GM19372 (cell line): ENCODE data around the gene ZDHHC12.
A peak's percentile ranks its signal among the peaks of the same experiment; 100 is the strongest.

Experiments used
- ATAC-seq: cut with Tn5 transposase; IDR thresholded peaks from one replicate; pipeline ENCODE4 v1.9.1; 2021; ENCODE audit warnings: mild to moderate bottlenecking, low read depth, moderate library complexity; ENCODE audit not compliant: unreplicated experiment

Gene ZDHHC12

GRCh38 chr9:128689293-128689774, 34.6 kb downstream of the ZDHHC12 start:
- ATAC-seq = no peak

GRCh38 chr9:128688501-128689292, 35.2 kb downstream of the ZDHHC12 start, which contains the start of gene SET:
SET (plus strand) TSS chr9:128689222; CDS start chr9:128689583, 361 bp downstream.
- peak; percentile 74 for ATAC-seq

- no peak for ATAC-seq
Measured at GRCh38 chr9:128687453-128687852, 36.5 kb downstream of the ZDHHC12 start.

GRCh38 chr9:128685636-128686489, 38.1 kb downstream of the ZDHHC12 start:
- no peak for ATAC-seq

- ATAC-seq = no peak
Measured at GRCh38 chr9:128684325-128685199, 39.4 kb downstream of the ZDHHC12 start.

GRCh38 chr9:128684065-128684324, 39.9 kb downstream of the ZDHHC12 start:
- ATAC-seq = no peak

GRCh38 chr9:128683340-128684064, 40.4 kb downstream of the ZDHHC12 start:
- ATAC-seq = no peak

- ATAC-seq = no peak
Measured at GRCh38 chr9:128677794-128678193, 46.1 kb downstream of the ZDHHC12 start.

- no peak for ATAC-seq
Measured at GRCh38 chr9:128675382-128675781, 48.5 kb downstream of the ZDHHC12 start.
